Panc1 (cell line): ENCODE data around the gene ATP6V0D1. TPM values are rescaled to one million over a fixed set of nuclear protein-coding genes. Genes with fewer than 3 reads are reported as not detected.
"Not testable (repeated sequence)": the region's sequence is repeated elsewhere in the genome, so short reads cannot be mapped to it uniquely, and the experiment has no call there.

ENCODE experiments used
- ATAC-seq: fragments of 200-7000 bp; cut with Tn5 transposase; 2 replicates; pipeline ENCODE4 v1.9.1; 2020; ENCODE audit warnings: mild to moderate bottlenecking, moderate library complexity
- BruUV-seq: library from RNA; stranded (reverse); fragments of 400-500 nt; replicated peaks from 2 replicates; lab custom pipeline; 2021; lab: Mats Ljungman, UMichigan
- CTCF ChIA-PET: fragments of 300-600 bp; sonication (Branson Sonifier 250); formaldehyde crosslinking; loops from one replicate; lab custom pipeline; 2022; ENCODE audit warnings: antibody characterized with exemption; lab: Charles Lee
- POLR2A ChIA-PET: fragments of 300-600 bp; sonication (Branson Sonifier 250); formaldehyde crosslinking; loops from one replicate; lab custom pipeline; 2022; ENCODE audit warnings: antibody characterized with exemption; lab: Charles Lee
- DNase-seq: peaks from one replicate; pipeline ENCODE4 v3.0.0-alpha.2; 2010; ENCODE audit warnings: low read depth, low spot score
- H3K27ac ChIP-seq: 2 replicates; pipeline ENCODE4 v1.5.1; 2011; ENCODE audit warnings: mild to moderate bottlenecking, low read length, inconsistent platforms
- H3K27me3 ChIP-seq: fragments of 200-500 bp; sonication (Bioruptor generic); 2 replicates; pipeline ENCODE4 v1.6.0; 2014; ENCODE audit warnings: low read length, inconsistent platforms; ENCODE audit not compliant: control insufficient read depth, insufficient read depth
- H3K36me3 ChIP-seq: fragments of 200-500 bp; sonication (Bioruptor generic); 2 replicates; pipeline ENCODE4 v1.5.1; 2014; ENCODE audit warnings: inconsistent platforms, mild to moderate bottlenecking, low read length, moderate library complexity; ENCODE audit not compliant: control insufficient read depth, insufficient read depth
- H3K4me1 ChIP-seq: 2 replicates; pipeline ENCODE4 v1.5.1; 2011; ENCODE audit warnings: inconsistent platforms, mild to moderate bottlenecking, low read length, moderate library complexity; ENCODE audit not compliant: control insufficient read depth, insufficient read depth
- H3K4me3 ChIP-seq, 2 experiments: 2 replicates each; pipeline ENCODE4 v1.5.1; 2011 to 2012; ENCODE audit warnings: low read depth in 2 of 2, low read length in 2 of 2, mild to moderate bottlenecking in 2 of 2, inconsistent platforms in 1 of 2, moderate library complexity in 1 of 2
- H3K9me3 ChIP-seq: fragments of 200-500 bp; sonication (Bioruptor generic); 2 replicates; pipeline ENCODE4 v1.5.1; 2014; ENCODE audit warnings: low read depth, mild to moderate bottlenecking, inconsistent platforms, low read length, moderate library complexity; ENCODE audit not compliant: control insufficient read depth, insufficient read depth
- POLR2AphosphoS5 ChIP-seq: IDR thresholded peaks from 2 replicates; pipeline ENCODE4 v1.6.1; 2012; ENCODE audit warnings: mild to moderate bottlenecking, low read depth, low read length, moderate library complexity
- SIN3A ChIP-seq: IDR thresholded peaks from 2 replicates; pipeline ENCODE4 v1.6.1; 2012; ENCODE audit warnings: low read depth, mild to moderate bottlenecking, low read length, moderate library complexity, borderline replicate concordance; ENCODE audit not compliant: insufficient read depth
- TCF7L2 ChIP-seq: IDR thresholded peaks from 2 replicates; pipeline ENCODE4 v1.6.1; 2011; ENCODE audit warnings: mild to moderate bottlenecking, low read depth, low read length, inconsistent platforms
- in situ Hi-C: cut with HindIII; loops from 2 replicates; pipeline ENCODE4 v1.10.0; 2016; ENCODE audit warnings: low sequenced_read_pairs, low pct_unique_long_range_greater_than_20kb
- intact Hi-C: fragments of 100-400 bp; cut with micrococcal nuclease; formaldehyde crosslinking; loops from one replicate; pipeline ENCODE4 v1.10.0; 2022; ENCODE audit not compliant: unreplicated experiment
- total RNA-seq: library from RNA; stranded (reverse); gene quantifications from one replicate; pipeline ENCODE4 v1.2.1, GENCODE V29; 2021; ENCODE audit not compliant: unreplicated experiment
- TF ChIP-seq, protein P1 (sequence below): fragments of 450-650 bp; IDR thresholded peaks from 2 replicates; pipeline ENCODE4 v1.5.1; 2017; ENCODE audit warnings: mild to moderate bottlenecking
- TF ChIP-seq, protein P2 (sequence below), 2 experiments: IDR thresholded peaks; 2 replicates each; pipeline ENCODE4 v1.6.1; 2011 to 2012; ENCODE audit warnings: low read depth in 2 of 2, control low read depth in 1 of 2, low read length in 1 of 2, mild to moderate bottlenecking in 1 of 2, moderate library complexity in 1 of 2; ENCODE audit not compliant: insufficient read depth in 1 of 2

ATP6V0D1 gene
- total RNA-seq, 1 experiment from 2014 or later: 70.8 TPM

DNA sequence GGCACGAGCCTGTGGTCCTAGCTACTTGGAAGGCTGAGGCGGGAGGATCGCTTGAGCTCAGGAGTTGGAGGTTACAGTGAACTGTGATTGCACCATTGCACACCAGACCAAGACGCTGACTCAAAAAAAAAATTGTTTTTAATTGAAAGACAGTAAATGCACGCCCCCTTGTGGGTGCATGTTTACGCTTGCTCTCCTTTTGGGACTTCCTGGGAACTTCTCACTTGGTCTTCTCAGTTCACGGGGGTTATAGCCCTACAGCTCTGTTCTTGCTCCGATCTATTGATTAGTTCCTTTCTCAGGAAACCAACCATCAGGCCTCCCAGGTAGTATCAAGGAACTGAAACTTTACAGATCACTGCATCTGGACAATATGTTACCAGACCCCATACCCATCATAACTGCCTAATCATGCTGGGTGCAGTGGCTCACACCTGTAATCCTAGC is 33.4 kb upstream of the ATP6V0D1 start:
- Histone ChIP-seq H3K4me3 (no peak overlapping the region), H3K36me3 (no peaks in the 10 kb centered on the region), H3K4me1 (no peaks in the 10 kb centered on the region), H3K27me3 (no peaks in the 10 kb centered on the region), H3K9me3 (no peaks in the 10 kb centered on the region), H3K27ac (no peak overlapping the region)
- CTCF ChIA-PET: interaction anchor here (0.9 to 1.7 kb wide), 3 partner anchors 33 to 254 kb away, joined by 3 to 7 read pairs (median 7); partner anchors contain the start of gene ATP6V0D1
- peak; percentile 76 for ATAC-seq
- intact Hi-C loops: no loop called here
- in situ Hi-C loops: no loop called here
- TF ChIP-seq SIN3A: no peak
- TF ChIP-seq, protein P1, sequence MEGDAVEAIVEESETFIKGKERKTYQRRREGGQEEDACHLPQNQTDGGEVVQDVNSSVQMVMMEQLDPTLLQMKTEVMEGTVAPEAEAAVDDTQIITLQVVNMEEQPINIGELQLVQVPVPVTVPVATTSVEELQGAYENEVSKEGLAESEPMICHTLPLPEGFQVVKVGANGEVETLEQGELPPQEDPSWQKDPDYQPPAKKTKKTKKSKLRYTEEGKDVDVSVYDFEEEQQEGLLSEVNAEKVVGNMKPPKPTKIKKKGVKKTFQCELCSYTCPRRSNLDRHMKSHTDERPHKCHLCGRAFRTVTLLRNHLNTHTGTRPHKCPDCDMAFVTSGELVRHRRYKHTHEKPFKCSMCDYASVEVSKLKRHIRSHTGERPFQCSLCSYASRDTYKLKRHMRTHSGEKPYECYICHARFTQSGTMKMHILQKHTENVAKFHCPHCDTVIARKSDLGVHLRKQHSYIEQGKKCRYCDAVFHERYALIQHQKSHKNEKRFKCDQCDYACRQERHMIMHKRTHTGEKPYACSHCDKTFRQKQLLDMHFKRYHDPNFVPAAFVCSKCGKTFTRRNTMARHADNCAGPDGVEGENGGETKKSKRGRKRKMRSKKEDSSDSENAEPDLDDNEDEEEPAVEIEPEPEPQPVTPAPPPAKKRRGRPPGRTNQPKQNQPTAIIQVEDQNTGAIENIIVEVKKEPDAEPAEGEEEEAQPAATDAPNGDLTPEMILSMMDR: peak; percentile 81
- TF ChIP-seq POLR2AphosphoS5: no peak
- no TSS peak for BruUV-seq
- POLR2A ChIA-PET: interaction anchor here (0.6 kb wide), 1 partner anchor 66 kb away, joined by 4 read pairs; no protein-coding TSS in a partner anchor
- peak; percentile 48 for DNase-seq

DNA sequence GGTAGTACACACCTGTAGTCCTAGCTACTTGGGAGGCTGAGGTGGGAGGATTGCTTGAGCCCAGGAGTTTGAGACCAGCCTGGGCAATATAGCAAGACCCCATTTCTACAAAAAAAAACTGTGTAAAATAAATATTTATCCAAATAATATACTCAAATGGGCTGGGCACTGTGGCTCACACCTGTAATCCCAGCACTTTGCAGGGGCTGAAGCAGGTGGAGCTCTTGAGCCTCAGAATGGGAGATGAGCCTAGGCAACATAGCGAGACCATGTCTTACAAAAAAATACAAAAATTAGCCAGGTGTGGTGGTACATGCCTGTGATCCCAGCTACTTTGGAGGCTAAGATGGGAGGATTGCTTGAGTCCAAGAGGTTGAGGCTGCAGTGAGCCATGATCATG is 32.9 kb upstream of the ATP6V0D1 start:
- H3K27me3 ChIP-seq, intact Hi-C loops, H3K27ac ChIP-seq, H3K36me3 ChIP-seq, in situ Hi-C loops, DNase-seq, H3K9me3 ChIP-seq, H3K4me1 ChIP-seq, H3K4me3 ChIP-seq, ATAC-seq, BruUV-seq: not testable (repeated sequence)
- ChIA-PET POLR2A (interaction anchor here (0.6 kb wide), 1 partner anchor 65 kb away, joined by 4 read pairs; no protein-coding TSS in a partner anchor), CTCF (interaction anchor here (0.6 to 1.7 kb wide), 5 partner anchors 14 to 253 kb away, joined by 3 to 9 read pairs (median 7); partner anchors contain the start of gene ATP6V0D1)

DNA sequence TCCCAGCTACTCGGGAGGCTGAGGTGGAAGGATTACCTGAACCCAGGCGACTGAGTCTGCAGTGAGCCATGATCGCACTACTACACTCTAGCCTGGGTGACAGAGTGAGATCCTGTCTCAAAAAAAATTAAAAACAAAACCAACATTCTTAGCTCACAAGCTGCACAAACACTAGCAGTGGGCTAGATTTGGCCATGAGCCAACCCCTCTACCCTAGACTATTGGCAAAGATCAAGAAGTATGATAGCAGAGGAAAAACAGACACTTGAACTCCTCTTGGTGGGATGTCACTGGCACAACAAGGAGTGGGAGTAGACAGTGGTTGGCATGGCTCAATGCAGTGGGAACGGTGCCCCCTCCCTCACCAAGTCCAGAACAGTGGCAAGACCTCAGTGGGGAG is 28.1 kb upstream of the ATP6V0D1 start:
- in situ Hi-C loops (no loop called here), intact Hi-C loops (no loop called here)
- H3K27me3 ChIP-seq: no peaks in the 10 kb centered on the region
- no peaks in the 10 kb centered on the region for H3K36me3 ChIP-seq
- ATAC-seq (no peak), DNase-seq (no peak)
- no peak overlapping the region for H3K27ac ChIP-seq
- H3K4me1 ChIP-seq: no peaks in the 10 kb centered on the region
- no peaks in the 10 kb centered on the region for H3K9me3 ChIP-seq
- ChIA-PET POLR2A (no interaction called here), CTCF (no interaction called here)
- no peak overlapping the region for H3K4me3 ChIP-seq
- TF ChIP-seq, protein P2, sequence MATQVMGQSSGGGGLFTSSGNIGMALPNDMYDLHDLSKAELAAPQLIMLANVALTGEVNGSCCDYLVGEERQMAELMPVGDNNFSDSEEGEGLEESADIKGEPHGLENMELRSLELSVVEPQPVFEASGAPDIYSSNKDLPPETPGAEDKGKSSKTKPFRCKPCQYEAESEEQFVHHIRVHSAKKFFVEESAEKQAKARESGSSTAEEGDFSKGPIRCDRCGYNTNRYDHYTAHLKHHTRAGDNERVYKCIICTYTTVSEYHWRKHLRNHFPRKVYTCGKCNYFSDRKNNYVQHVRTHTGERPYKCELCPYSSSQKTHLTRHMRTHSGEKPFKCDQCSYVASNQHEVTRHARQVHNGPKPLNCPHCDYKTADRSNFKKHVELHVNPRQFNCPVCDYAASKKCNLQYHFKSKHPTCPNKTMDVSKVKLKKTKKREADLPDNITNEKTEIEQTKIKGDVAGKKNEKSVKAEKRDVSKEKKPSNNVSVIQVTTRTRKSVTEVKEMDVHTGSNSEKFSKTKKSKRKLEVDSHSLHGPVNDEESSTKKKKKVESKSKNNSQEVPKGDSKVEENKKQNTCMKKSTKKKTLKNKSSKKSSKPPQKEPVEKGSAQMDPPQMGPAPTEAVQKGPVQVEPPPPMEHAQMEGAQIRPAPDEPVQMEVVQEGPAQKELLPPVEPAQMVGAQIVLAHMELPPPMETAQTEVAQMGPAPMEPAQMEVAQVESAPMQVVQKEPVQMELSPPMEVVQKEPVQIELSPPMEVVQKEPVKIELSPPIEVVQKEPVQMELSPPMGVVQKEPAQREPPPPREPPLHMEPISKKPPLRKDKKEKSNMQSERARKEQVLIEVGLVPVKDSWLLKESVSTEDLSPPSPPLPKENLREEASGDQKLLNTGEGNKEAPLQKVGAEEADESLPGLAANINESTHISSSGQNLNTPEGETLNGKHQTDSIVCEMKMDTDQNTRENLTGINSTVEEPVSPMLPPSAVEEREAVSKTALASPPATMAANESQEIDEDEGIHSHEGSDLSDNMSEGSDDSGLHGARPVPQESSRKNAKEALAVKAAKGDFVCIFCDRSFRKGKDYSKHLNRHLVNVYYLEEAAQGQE (IDR thresholded peaks at IDR 0.05; ENCODE audit: insufficient read depth in 1 of 2, low read depth in 2 of 2, low read length in 1 of 2): no peak
- TF ChIP-seq TCF7L2: no peak
- TF ChIP-seq, protein P1: no peak
- TF ChIP-seq SIN3A: no peak
- TF ChIP-seq POLR2AphosphoS5: no peak
- BruUV-seq: no TSS peak
